Mucosa of descending colon (tissue), 3 donors: ENCODE data around the gene ZNF366. TPM values are rescaled to one million over a fixed set of nuclear protein-coding genes. Genes with fewer than 3 reads are reported as not detected.

Experiments used
- ATAC-seq: fragments of 200-7000 bp; cut with Tn5 transposase; one replicate; pipeline ENCODE4 v1.9.1; 2020; ENCODE audit warnings: mild to moderate bottlenecking, moderate library complexity
- DNase-seq, 3 donors: peaks; one replicate each; pipeline ENCODE4 v3.0.0-alpha.2; 2020
- H3K36me3 ChIP-seq: fragments of 200-600 bp; one replicate; pipeline ENCODE4 v1.8.0; 2021; ENCODE audit warnings: low read depth, mild to moderate bottlenecking
- H3K4me1 ChIP-seq: fragments of 200-600 bp; one replicate; pipeline ENCODE4 v1.8.0; 2021; ENCODE audit warnings: low read depth, mild to moderate bottlenecking
- H3K4me3 ChIP-seq: fragments of 200-600 bp; one replicate; pipeline ENCODE4 v1.8.0; 2021; ENCODE audit warnings: mild to moderate bottlenecking
- H3K9me3 ChIP-seq: fragments of 200-600 bp; one replicate; pipeline ENCODE4 v1.8.0; 2021; ENCODE audit warnings: mild to moderate bottlenecking
- CTCF ChIP-seq: fragments of 200-600 bp; IDR thresholded peaks from one replicate; pipeline ENCODE4 v1.8.0; 2022; ENCODE audit warnings: antibody characterized with exemption, mild to moderate bottlenecking
- intact Hi-C, 2 donors: fragments of 100-400 bp; cut with DNase I in 1 of 2; cut with micrococcal nuclease in 1 of 2; formaldehyde crosslinking; loops; one replicate each; pipeline versions ENCODE4 v1.11.0 to v1.11.1; 2022; cut with DNase I, micrococcal nuclease
- total RNA-seq, 3 donors: library from RNA; stranded (reverse); fragmentation: NEBNext Ultra II Directional in 2 of 3; extraction: Animal tissue kit (Norgen Biotek cat#: 25700) in 2 of 3; gene quantifications; one replicate each; pipeline versions ENCODE4 v1.2.1 to v1.2.4, GENCODE V29; 2021 to 2023
- donor health status: DM: no; HTN: no; CAD: no; lungs with moderate emphysema.
- donor health status: DM: no; HTN: no; CAD: no.
- donor health status: DM: no; HTN: yes; CAD: no.

The ZNF366 gene
- total RNA-seq, 3 donors from 2014 or later = 0.96 to 1.6 (median 1.6) TPM

- peak in 1 of 3 donors; percentile 31 for DNase-seq
- Histone ChIP-seq H3K4me3 (no peak overlapping the region), H3K4me1 (peaks cover 8% of the 10 kb centered on the region), H3K9me3 (no peaks in the 10 kb centered on the region), H3K36me3 (no peaks in the 10 kb centered on the region)
- intact Hi-C loops = no loop called here
- TF ChIP-seq CTCF = no peak
- peak; percentile 91 for ATAC-seq
Observed at GRCh38 chr5:72511774-72512592, 4.8 kb upstream of the ZNF366 start.

GRCh38 chr5:72511366-72511765, 4.2 kb upstream of the ZNF366 start:
- Histone ChIP-seq H3K36me3 (no peaks in the 10 kb centered on the region), H3K9me3 (no peaks in the 10 kb centered on the region), H3K4me1 (peaks cover 8% of the 10 kb centered on the region), H3K4me3 (no peak overlapping the region)
- intact Hi-C loops = no loop called here
- DNase-seq (no peak), ATAC-seq (no peak)
- no peak for TF ChIP-seq CTCF

- ATAC-seq = peak; percentile 41
- Histone ChIP-seq H3K9me3 (no peaks in the 10 kb centered on the region), H3K4me3 (no peak overlapping the region), H3K36me3 (no peaks in the 10 kb centered on the region), H3K4me1 (peaks cover 8% of the 10 kb centered on the region)
- DNase-seq = peak in 1 of 3 donors; percentile 24
- TF ChIP-seq CTCF = no peak
- intact Hi-C loops = no loop called here
Observed at GRCh38 chr5:72510610-72511181, 3.5 kb upstream of the ZNF366 start.

GRCh38 chr5:72509401-72509800, 2.2 kb upstream of the ZNF366 start:
- ATAC-seq (no peak), DNase-seq (peak in 1 of 3 donors; percentile 59)
- peaks cover 8% of the 10 kb centered on the region for H3K4me1 ChIP-seq
- no peak overlapping the region for H3K4me3 ChIP-seq
- no peak for TF ChIP-seq CTCF
- no peaks in the 10 kb centered on the region for H3K9me3 ChIP-seq
- intact Hi-C loops = no loop called here
- H3K36me3 ChIP-seq = no peaks in the 10 kb centered on the region

- ATAC-seq (peak; percentile 30), DNase-seq (no peak)
- Histone ChIP-seq H3K36me3 (no peaks in the 10 kb centered on the region), H3K4me3 (no peak overlapping the region), H3K9me3 (no peaks in the 10 kb centered on the region), H3K4me1 (peaks cover 8% of the 10 kb centered on the region)
- intact Hi-C loops = no loop called here
- no peak for TF ChIP-seq CTCF
Observed at GRCh38 chr5:72508241-72509170, 1.3 kb upstream of the ZNF366 start.
